Measurements from ENCODE around the gene SRP9. TPM values are rescaled to one million over a fixed set of nuclear protein-coding genes. Genes with fewer than 3 reads are reported as not detected.

Gene SRP9
- total and polyA plus RNA-seq, 10 of the 15 experiments (the other 5 are each of a cell fraction or from before 2014, with no cell fraction given), result 248 to 1,200 (median 514) TPM

DNA sequence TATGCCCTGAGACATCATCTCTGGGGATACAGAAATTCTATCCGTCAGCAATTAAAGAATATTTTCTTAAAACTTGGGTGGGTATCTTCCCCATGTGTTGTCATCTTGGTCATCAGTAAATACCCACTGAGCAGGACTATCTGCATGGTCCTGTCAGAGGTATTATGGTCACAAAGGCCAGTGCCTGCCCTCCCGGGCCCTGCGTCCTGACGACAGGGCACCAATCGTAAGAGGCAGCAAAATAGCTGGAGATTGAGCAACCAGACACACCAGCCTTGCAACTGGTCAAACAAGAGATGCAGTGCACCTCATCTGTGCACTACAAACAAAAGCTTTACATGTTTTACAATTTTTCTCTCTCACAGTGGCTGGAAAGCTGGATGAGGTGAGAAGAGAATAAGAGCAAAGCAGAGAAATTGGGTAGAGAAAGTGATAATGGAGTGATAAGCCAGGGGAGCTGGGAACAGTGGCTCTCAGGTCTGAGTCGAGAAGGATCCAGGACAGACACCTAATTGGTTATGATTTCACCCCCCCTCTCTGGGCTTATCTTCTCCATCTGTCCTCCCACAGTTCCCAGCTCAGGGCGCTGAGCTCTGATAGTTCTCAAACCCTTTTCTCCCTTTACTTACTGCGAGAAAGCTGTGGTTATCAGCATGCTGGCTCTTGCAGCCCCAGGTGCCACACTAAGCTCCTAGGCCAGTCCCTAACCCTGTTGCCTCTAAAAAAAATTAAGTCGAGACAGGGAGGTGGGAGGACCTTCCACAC lies 8.8 kb upstream of the SRP9 start:
- BruUV-seq (replicated peaks), result no TSS peak
- intact Hi-C loops (cut with micrococcal nuclease; ENCODE audit: unreplicated experiment) (no loop called here), in situ Hi-C loops (cut with MboI) (no loop called here)
- Histone ChIP-seq H3K27me3 (replicated peaks in 1 of 2; ENCODE audit: control insufficient read depth in 2 of 2, insufficient read depth in 2 of 2, low read length in 1 of 2) (no peaks in the 10 kb centered on the region), H3K4me1 (ENCODE audit: control insufficient read depth, insufficient read depth, low read length) (peaks cover 9% of the 10 kb centered on the region), H3K9me3 (replicated peaks; ENCODE audit: control insufficient read depth, insufficient read depth, low read length) (no peaks in the 10 kb centered on the region), H3K4me3 (no peak overlapping the region), H3K79me2 (ENCODE audit: control insufficient read depth, insufficient read depth, low read length) (no peaks in the 10 kb centered on the region), H3K27ac (ENCODE audit: control insufficient read depth, insufficient read depth) (no peak overlapping the region), H4K20me1 (ENCODE audit: control insufficient read depth, insufficient read depth) (no peaks in the 10 kb centered on the region), H3K9ac (ENCODE audit: control insufficient read depth, insufficient read depth, low read length) (no peak overlapping the region), H3K4me2 (ENCODE audit: control insufficient read depth, insufficient read depth) (no peak overlapping the region), H2AFZ (ENCODE audit: control insufficient read depth, low read depth, low read length) (no peak overlapping the region), H3K36me3 (ENCODE audit: control insufficient read depth in 2 of 2, insufficient read depth in 2 of 2, low read length in 1 of 2) (no peaks in the 10 kb centered on the region)
- SMC1A ChIA-PET (ENCODE audit: uncharacterized antibody, unreplicated experiment), result interaction anchor here (1.0 to 2.3 kb wide), 4 partner anchors 9 to 290 kb away, joined by 3 to 9 read pairs (median 4); partner anchors contain the start of gene SRP9
- WGBS (ENCODE audit: insufficient coverage, insufficient replicate concordance, low lambda C conversion rate, missing lambda C conversion rate), result 68% methylated on average over 9 of the region's 9 CpGs
- DNase-seq (ENCODE audit: low read depth, low spot score), result no peak
- POLR2A ChIA-PET, result interaction anchor here (0.6 kb wide), 2 partner anchors 35 to 1358 kb away, joined by 3 to 4 read pairs; no protein-coding TSS in a partner anchor
- RAD21 ChIA-PET (ENCODE audit: unreplicated experiment), result interaction anchor here (2.9 kb wide), 1 partner anchor 9 kb away, joined by 9 read pairs; the partner anchor contains the start of gene SRP9
- ATAC-seq, result no peak
- no peak for FAIRE-seq
- CTCF ChIA-PET, result interaction anchor here (0.7 to 8.4 kb wide), 5 partner anchors 8 to 206 kb away, joined by 3 to 57 read pairs (median 4); partner anchors contain the start of gene SRP9
- no peak for TF ChIP-seq ZNF622 (IDR thresholded peaks at IDR 0.05)
- TF ChIP-seq EP300 (IDR thresholded peaks at IDR 0.05; ENCODE audit: borderline replicate concordance in 1 of 2, control insufficient read depth in 1 of 2, low read depth in 2 of 2, low read length in 2 of 2), result no peak
- no peak for TF ChIP-seq EED (IDR thresholded peaks at IDR 0.05; ENCODE audit: low read depth)
- TF ChIP-seq HDAC6 (IDR thresholded peaks at IDR 0.05; ENCODE audit: unreplicated experiment), result no peak
- no peak for TF ChIP-seq ZNF207 (IDR thresholded peaks at IDR 0.05; ENCODE audit: borderline replicate concordance)
- TF ChIP-seq BCL11A (IDR thresholded peaks at IDR 0.05; ENCODE audit: low read depth, low read length), result no peak
- no peak for TF ChIP-seq NRF1 (conservative IDR thresholded peaks at IDR 0.05; ENCODE audit: low read depth, low read length)
- TF ChIP-seq, protein P1, sequence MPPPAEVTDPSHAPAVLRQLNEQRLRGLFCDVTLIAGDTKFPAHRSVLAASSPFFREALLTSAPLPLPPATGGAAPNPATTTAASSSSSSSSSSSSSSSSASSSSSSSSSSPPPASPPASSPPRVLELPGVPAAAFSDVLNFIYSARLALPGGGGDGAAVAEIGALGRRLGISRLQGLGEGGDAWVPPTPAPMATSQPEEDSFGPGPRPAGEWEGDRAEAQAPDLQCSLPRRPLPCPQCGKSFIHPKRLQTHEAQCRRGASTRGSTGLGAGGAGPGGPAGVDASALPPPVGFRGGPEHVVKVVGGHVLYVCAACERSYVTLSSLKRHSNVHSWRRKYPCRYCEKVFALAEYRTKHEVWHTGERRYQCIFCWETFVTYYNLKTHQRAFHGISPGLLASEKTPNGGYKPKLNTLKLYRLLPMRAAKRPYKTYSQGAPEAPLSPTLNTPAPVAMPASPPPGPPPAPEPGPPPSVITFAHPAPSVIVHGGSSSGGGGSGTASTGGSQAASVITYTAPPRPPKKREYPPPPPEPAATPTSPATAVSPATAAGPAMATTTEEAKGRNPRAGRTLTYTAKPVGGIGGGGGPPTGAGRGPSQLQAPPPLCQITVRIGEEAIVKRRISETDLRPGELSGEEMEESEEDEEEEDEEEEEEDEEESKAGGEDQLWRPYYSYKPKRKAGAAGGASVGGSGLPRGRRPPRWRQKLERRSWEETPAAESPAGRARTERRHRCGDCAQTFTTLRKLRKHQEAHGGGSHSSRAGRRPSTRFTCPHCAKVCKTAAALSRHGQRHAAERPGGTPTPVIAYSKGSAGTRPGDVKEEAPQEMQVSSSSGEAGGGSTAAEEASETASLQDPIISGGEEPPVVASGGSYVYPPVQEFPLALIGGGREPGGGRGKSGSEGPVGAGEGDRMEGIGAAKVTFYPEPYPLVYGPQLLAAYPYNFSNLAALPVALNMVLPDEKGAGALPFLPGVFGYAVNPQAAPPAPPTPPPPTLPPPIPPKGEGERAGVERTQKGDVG (CRISPR knock-in tag; IDR thresholded peaks at IDR 0.05), result no peak
- TF ChIP-seq MTA3 (IDR thresholded peaks at IDR 0.05; ENCODE audit: borderline replicate concordance, low read length), result no peak
- TF ChIP-seq, protein P2, sequence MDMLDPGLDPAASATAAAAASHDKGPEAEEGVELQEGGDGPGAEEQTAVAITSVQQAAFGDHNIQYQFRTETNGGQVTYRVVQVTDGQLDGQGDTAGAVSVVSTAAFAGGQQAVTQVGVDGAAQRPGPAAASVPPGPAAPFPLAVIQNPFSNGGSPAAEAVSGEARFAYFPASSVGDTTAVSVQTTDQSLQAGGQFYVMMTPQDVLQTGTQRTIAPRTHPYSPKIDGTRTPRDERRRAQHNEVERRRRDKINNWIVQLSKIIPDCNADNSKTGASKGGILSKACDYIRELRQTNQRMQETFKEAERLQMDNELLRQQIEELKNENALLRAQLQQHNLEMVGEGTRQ (IDR thresholded peaks at IDR 0.05; ENCODE audit: borderline replicate concordance, low read depth, low read length), result no peak
- no peak for TF ChIP-seq ZBED1 (IDR thresholded peaks at IDR 0.05; ENCODE audit: borderline replicate concordance)
- TF ChIP-seq, protein P3, sequence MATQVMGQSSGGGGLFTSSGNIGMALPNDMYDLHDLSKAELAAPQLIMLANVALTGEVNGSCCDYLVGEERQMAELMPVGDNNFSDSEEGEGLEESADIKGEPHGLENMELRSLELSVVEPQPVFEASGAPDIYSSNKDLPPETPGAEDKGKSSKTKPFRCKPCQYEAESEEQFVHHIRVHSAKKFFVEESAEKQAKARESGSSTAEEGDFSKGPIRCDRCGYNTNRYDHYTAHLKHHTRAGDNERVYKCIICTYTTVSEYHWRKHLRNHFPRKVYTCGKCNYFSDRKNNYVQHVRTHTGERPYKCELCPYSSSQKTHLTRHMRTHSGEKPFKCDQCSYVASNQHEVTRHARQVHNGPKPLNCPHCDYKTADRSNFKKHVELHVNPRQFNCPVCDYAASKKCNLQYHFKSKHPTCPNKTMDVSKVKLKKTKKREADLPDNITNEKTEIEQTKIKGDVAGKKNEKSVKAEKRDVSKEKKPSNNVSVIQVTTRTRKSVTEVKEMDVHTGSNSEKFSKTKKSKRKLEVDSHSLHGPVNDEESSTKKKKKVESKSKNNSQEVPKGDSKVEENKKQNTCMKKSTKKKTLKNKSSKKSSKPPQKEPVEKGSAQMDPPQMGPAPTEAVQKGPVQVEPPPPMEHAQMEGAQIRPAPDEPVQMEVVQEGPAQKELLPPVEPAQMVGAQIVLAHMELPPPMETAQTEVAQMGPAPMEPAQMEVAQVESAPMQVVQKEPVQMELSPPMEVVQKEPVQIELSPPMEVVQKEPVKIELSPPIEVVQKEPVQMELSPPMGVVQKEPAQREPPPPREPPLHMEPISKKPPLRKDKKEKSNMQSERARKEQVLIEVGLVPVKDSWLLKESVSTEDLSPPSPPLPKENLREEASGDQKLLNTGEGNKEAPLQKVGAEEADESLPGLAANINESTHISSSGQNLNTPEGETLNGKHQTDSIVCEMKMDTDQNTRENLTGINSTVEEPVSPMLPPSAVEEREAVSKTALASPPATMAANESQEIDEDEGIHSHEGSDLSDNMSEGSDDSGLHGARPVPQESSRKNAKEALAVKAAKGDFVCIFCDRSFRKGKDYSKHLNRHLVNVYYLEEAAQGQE (IDR thresholded peaks at IDR 0.05; ENCODE audit: low read depth, low read length), result no peak
- TF ChIP-seq FOXM1 (IDR thresholded peaks at IDR 0.05; ENCODE audit: low read depth, low read length), result no peak
- TF ChIP-seq POLR2AphosphoS2 (IDR thresholded peaks at IDR 0.05; ENCODE audit: low read depth, low read length), result no peak
- TF ChIP-seq YY1 (IDR thresholded peaks at IDR 0.05; ENCODE audit: low read depth, low read length), result no peak
- TF ChIP-seq NR2C1 (IDR thresholded peaks at IDR 0.05), result no peak
- TF ChIP-seq GATAD2B (conservative IDR thresholded peaks at IDR 0.05; ENCODE audit: low read depth), result no peak
